Loucy (cell line): ENCODE measurements around the gene HSD11B2.

Source experiments
- CTCF ChIP-seq: fragments of 200-600 bp; sonication (generic); conservative IDR thresholded peaks from 2 replicates; pipeline ENCODE4 v1.5.1; 2014; ENCODE audit warnings: mild to moderate bottlenecking, antibody characterized with exemption, low read length
- EZH2phosphoT487 ChIP-seq: fragments of 200-600 bp; IDR thresholded peaks from 2 replicates; pipeline ENCODE4 v1.6.1; 2018; ENCODE audit warnings: antibody characterized with exemption, mild to moderate bottlenecking, moderate library complexity, borderline replicate concordance

- no peak for TF ChIP-seq CTCF
- no peak for TF ChIP-seq EZH2phosphoT487
These were observed 39.4 kb downstream of the HSD11B2 start for GRCh38 chr16:67470359-67470758.
